Endothelial cell of umbilical vein (primary cell): ENCODE measurements around the gene ZNF496.

ENCODE experiments used
- JUN ChIP-seq: IDR thresholded peaks from 2 replicates; pipeline ENCODE4 v1.6.1; 2011; ENCODE audit warnings: borderline replicate concordance, low read depth; ENCODE audit not compliant: insufficient read length, insufficient read depth
- MYC ChIP-seq: IDR thresholded peaks from one replicate; pipeline ENCODE4 v1.6.1; 2011; ENCODE audit warnings: mild to moderate bottlenecking, low read depth, low read length
- POLR2A ChIP-seq: IDR thresholded peaks from 2 replicates; pipeline ENCODE4 v1.6.1; 2012; ENCODE audit warnings: low read depth, mild to moderate bottlenecking, control low read depth, low read length
- TF ChIP-seq, protein P1 (sequence below), 2 donors: IDR thresholded peaks; 1 replicate in 1 of 2; 2 replicates in 1 of 2; pipeline ENCODE4 v1.5.1; 2011; ENCODE audit warnings: low read length in 2 of 2, mild to moderate bottlenecking in 2 of 2, moderate library complexity in 2 of 2, control low read depth in 1 of 2, inconsistent platforms in 1 of 2, low read depth in 1 of 2; ENCODE audit not compliant: insufficient read depth in 1 of 2; ENCODE audit errors: extremely low read depth in 1 of 2

- TF ChIP-seq, protein P1, sequence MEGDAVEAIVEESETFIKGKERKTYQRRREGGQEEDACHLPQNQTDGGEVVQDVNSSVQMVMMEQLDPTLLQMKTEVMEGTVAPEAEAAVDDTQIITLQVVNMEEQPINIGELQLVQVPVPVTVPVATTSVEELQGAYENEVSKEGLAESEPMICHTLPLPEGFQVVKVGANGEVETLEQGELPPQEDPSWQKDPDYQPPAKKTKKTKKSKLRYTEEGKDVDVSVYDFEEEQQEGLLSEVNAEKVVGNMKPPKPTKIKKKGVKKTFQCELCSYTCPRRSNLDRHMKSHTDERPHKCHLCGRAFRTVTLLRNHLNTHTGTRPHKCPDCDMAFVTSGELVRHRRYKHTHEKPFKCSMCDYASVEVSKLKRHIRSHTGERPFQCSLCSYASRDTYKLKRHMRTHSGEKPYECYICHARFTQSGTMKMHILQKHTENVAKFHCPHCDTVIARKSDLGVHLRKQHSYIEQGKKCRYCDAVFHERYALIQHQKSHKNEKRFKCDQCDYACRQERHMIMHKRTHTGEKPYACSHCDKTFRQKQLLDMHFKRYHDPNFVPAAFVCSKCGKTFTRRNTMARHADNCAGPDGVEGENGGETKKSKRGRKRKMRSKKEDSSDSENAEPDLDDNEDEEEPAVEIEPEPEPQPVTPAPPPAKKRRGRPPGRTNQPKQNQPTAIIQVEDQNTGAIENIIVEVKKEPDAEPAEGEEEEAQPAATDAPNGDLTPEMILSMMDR (IDR thresholded peaks at IDR 0.05; ENCODE audit: extremely low read depth in 1 of 2, insufficient read depth in 1 of 2, low read depth in 1 of 2, low read length in 2 of 2), result no peak
- TF ChIP-seq MYC, result no peak
- no peak for TF ChIP-seq POLR2A
- TF ChIP-seq JUN, result no peak
Measured at GRCh38 chr1:247298124-247298481, 33.6 kb downstream of the ZNF496 start.
